HepG2 (cell line): ENCODE data around the gene IL10. TPM values are rescaled to one million over a fixed set of nuclear protein-coding genes. Genes with fewer than 3 reads are reported as not detected.

ENCODE experiments used
- ATAC-seq: fragments of 200-7000 bp; cut with Tn5 transposase; 3 replicates; pipeline ENCODE4 v1.9.1; 2020; ENCODE audit warnings: mild to moderate bottlenecking, moderate library complexity
- BruUV-seq: library from RNA; stranded (reverse); fragments of 400-500 nt; replicated peaks from 2 replicates; lab custom pipeline; 2021; lab: Mats Ljungman, UMichigan
- CTCF ChIA-PET: fragments of 300-600 bp; formaldehyde crosslinking; extraction: SDS; loops from one replicate; lab custom pipeline; 2021; ENCODE audit warnings: low total read pairs, inconsistent platforms, low intra/inter-chr PET ratio; lab: Yijun Ruan, JAX
- POLR2A ChIA-PET: fragments of 350-600 bp; sonication (Branson Sonifier 250); formaldehyde crosslinking; loops from one replicate; lab custom pipeline; 2020; ENCODE audit warnings: antibody characterized with exemption, inconsistent platforms; lab: Yijun Ruan, JAX
- DNase-seq: peaks from one replicate; pipeline ENCODE4 v3.0.0-alpha.2; 2015; ENCODE audit warnings: low spot score
- FAIRE-seq: peaks from 3 replicates; lab custom pipeline; 2011; peaks lifted over from hg19 to GRCh38; lab: Jason Lieb, UNC
- H2AFZ ChIP-seq: one replicate; pipeline ENCODE4 v1.6.1; 2011; ENCODE audit warnings: low read length, inconsistent platforms
- H3K27ac ChIP-seq: fragments of 300-600 bp; 3 replicates; pipeline ENCODE4 v1.8.0; 2011; ENCODE audit warnings: mixed run types, mild to moderate bottlenecking, mixed read lengths, low read length, inconsistent platforms; ENCODE audit not compliant: insufficient read depth; ENCODE audit errors: extremely low read length
- H3K27me3 ChIP-seq, 2 experiments: fragments of 200-600 bp in 1 of 2; 2 replicates in 1 of 2; 3 replicates in 1 of 2; pipeline versions ENCODE4 v1.6.0 to v1.8.0; 2011; ENCODE audit warnings: low read length in 2 of 2, mild to moderate bottlenecking in 2 of 2, moderate library complexity in 2 of 2, inconsistent platforms in 1 of 2; ENCODE audit not compliant: insufficient read depth in 2 of 2, control insufficient read depth in 1 of 2
- H3K36me3 ChIP-seq, 2 experiments: fragments of 200-600 bp in 1 of 2; replicated peaks in 1 of 2; 2 replicates in 1 of 2; 3 replicates in 1 of 2; pipeline versions ENCODE4 v1.5.1 to v1.8.0; 2011; ENCODE audit warnings: low read length in 2 of 2, inconsistent platforms in 1 of 2; ENCODE audit not compliant: insufficient read depth in 2 of 2, control insufficient read depth in 1 of 2
- H3K4me1 ChIP-seq: 2 replicates; pipeline ENCODE4 v1.5.1; 2012; ENCODE audit warnings: low read length, inconsistent platforms; ENCODE audit not compliant: insufficient read depth
- H3K4me2 ChIP-seq: 2 replicates; pipeline ENCODE4 v1.6.0; 2011; ENCODE audit warnings: low read depth, low read length, inconsistent platforms
- H3K4me3 ChIP-seq, 3 experiments: fragments of 200-600 bp in 1 of 3; sonication (generic), shearing (Covaris generic) in 1 of 3; replicated peaks in 1 of 3; 2 replicates each; pipeline ENCODE4 v1.5.1; 2011 to 2016; ENCODE audit warnings: low read length in 3 of 3, inconsistent platforms in 2 of 3, low read depth in 2 of 3, mild to moderate bottlenecking in 2 of 3, control low read depth in 1 of 3, mixed read lengths in 1 of 3; ENCODE audit not compliant: insufficient read depth in 1 of 3
- H3K79me2 ChIP-seq: one replicate; pipeline ENCODE4 v1.6.1; 2011; ENCODE audit warnings: low read length, inconsistent platforms; ENCODE audit not compliant: insufficient read depth
- H3K9ac ChIP-seq: 2 replicates; pipeline ENCODE4 v1.6.0; 2011; ENCODE audit warnings: mild to moderate bottlenecking, low read depth, low read length, inconsistent platforms; ENCODE audit not compliant: insufficient read depth
- H3K9me3 ChIP-seq: 2 replicates; pipeline ENCODE4 v1.5.1; 2012; ENCODE audit warnings: mild to moderate bottlenecking, low read length
- H4K20me1 ChIP-seq: 2 replicates; pipeline ENCODE4 v1.6.0; 2011; ENCODE audit warnings: inconsistent platforms, mild to moderate bottlenecking, low read length, moderate library complexity; ENCODE audit not compliant: insufficient read depth
- CEBPG ChIP-seq: IDR thresholded peaks from 2 replicates; pipeline ENCODE4 v1.6.1; 2016
- HNRNPL ChIP-seq: fragments of 200-400 bp; formaldehyde crosslinking; IDR thresholded peaks from 2 replicates; pipeline ENCODE4 v1.6.1; 2017; ENCODE audit warnings: mild to moderate bottlenecking, low read depth, low read length
- ISL2 ChIP-seq: sonication (generic); formaldehyde crosslinking; IDR thresholded peaks from 2 replicates; pipeline ENCODE4 v1.5.0; 2020; ENCODE audit warnings: missing genetic modification reagents
- RFX1 ChIP-seq: fragments of 450-650 bp; IDR thresholded peaks from 2 replicates; pipeline ENCODE4 v1.6.1; 2017
- STAG1 ChIP-seq: sonication (generic); formaldehyde crosslinking; IDR thresholded peaks from 2 replicates; pipeline ENCODE4 v1.4.0; 2020; ENCODE audit warnings: missing genetic modification reagents
- SUZ12 ChIP-seq: fragments of 150-350 bp; IDR thresholded peaks from 2 replicates; pipeline ENCODE4 v1.6.1; 2014; ENCODE audit warnings: low read depth, low read length
- ZNF644 ChIP-seq: IDR thresholded peaks from 2 replicates; pipeline ENCODE4 v1.6.1; 2016; ENCODE audit warnings: low read depth
- WGBS: methylation state at CpG from one replicate; pipeline ENCODE4 v1.1.6; 2017; ENCODE audit warnings: low lambda C conversion rate; 5-methylcytosine and 5-hydroxymethylcytosine counted together
- in situ Hi-C: cut with HindIII; loops from 2 replicates; pipeline ENCODE4 v1.10.0; 2017; ENCODE audit warnings: low pct_unique_long_range_greater_than_20kb; ENCODE audit not compliant: extremely low pct_ligation_motif_present
- intact Hi-C: fragments of 100-400 bp; cut with micrococcal nuclease; formaldehyde crosslinking; loops from one replicate; pipeline ENCODE4 v1.10.0; 2022; ENCODE audit not compliant: unreplicated experiment
- polyA plus RNA-seq, 8 experiments: library from polyadenylated mRNA; depleted of rRNA in 3 of 8; stranded (reverse) in 7 of 8; unstranded in 1 of 8; fragments of >200 nt; fragmentation: Illumina TruSeq in 4 of 8; extraction: Trizol in 4 of 8; gene quantifications; 2 replicates each; pipeline versions ENCODE4 v1.2.1 to v1.2.3, GENCODE V29; 2011 to 2016; ENCODE audit warnings: low read depth in 4 of 8, missing spikeins in 1 of 8, mixed read lengths in 1 of 8; ENCODE audit not compliant: insufficient read depth in 1 of 8
- total RNA-seq, 5 experiments: library from RNA; depleted of rRNA; stranded (reverse); fragments of >200 nt; fragmentation: Illumina TruSeq; extraction: Trizol; gene quantifications; 2 replicates each; pipeline ENCODE4 v1.2.3, GENCODE V29; 2016; ENCODE audit warnings: low read depth in 1 of 5
- TF ChIP-seq, protein P1 (sequence below): sonication (generic); formaldehyde crosslinking; IDR thresholded peaks from 2 replicates; pipeline ENCODE4 v1.4.0; 2020; ENCODE audit warnings: missing genetic modification reagents
- TF ChIP-seq, protein P2 (sequence below): sonication (generic); formaldehyde crosslinking; IDR thresholded peaks from 2 replicates; pipeline ENCODE4 v1.5.0; 2020; ENCODE audit warnings: mild to moderate bottlenecking, missing genetic modification reagents, moderate library complexity

Gene IL10
- total and polyA plus RNA-seq, 2 of the 13 experiments (the other 11 are each of a cell fraction or from before 2014, with no cell fraction given) = not detected

DNA sequence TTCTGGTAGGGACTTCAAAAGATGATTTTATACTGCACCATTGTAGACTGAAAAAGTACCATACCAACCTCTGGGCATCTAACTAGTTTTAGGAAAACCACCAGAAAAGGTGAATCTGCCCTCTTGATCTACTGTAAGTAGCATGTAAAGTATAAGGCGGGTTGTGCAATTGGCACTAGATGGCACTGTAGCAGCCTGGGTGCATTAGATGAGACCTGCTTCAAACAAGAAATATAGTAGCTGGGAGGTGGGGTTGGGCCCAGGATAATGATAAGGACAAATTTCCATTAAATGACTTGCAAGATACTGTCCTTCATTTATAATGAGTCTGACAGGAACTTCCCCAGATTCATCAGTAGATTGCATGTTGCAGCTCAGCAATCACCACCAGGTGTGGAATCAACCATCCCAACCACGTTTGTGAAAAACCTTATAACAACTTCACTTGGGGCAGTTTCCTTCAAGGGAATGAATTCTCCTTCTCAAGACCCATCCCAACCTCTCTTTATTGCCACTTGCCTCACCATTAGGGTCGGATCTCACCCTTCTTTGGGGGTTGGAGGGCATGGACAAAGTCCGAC, 37.3 kb upstream of the IL10 start:
- no peak for FAIRE-seq
- intact Hi-C loops = loop anchor here (1.0 to 5.0 kb wide), 2 partner anchors 103 to 173 kb away; no protein-coding TSS in a partner anchor
- Histone ChIP-seq H3K36me3 (no peaks in the 10 kb centered on the region), H3K9ac (no peak overlapping the region), H2AFZ (no peak overlapping the region), H3K9me3 (peaks cover 15% of the 10 kb centered on the region), H3K4me3 (no peak overlapping the region), H3K4me1 (no peaks in the 10 kb centered on the region), H3K4me2 (no peak overlapping the region), H3K27me3 (0 out of 5 replicates have a peak, but pooled peaks cover 0 to 4% of the 10 kb centered on the region in 2 experiments), H3K27ac (no peak overlapping the region), H4K20me1 (no peaks in the 10 kb centered on the region), H3K79me2 (no peaks in the 10 kb centered on the region)
- CTCF ChIA-PET = interaction anchor here (1.3 kb wide), 1 partner anchor 103 kb away, joined by 3 read pairs; no protein-coding TSS in a partner anchor
- TF ChIP-seq, protein P1, sequence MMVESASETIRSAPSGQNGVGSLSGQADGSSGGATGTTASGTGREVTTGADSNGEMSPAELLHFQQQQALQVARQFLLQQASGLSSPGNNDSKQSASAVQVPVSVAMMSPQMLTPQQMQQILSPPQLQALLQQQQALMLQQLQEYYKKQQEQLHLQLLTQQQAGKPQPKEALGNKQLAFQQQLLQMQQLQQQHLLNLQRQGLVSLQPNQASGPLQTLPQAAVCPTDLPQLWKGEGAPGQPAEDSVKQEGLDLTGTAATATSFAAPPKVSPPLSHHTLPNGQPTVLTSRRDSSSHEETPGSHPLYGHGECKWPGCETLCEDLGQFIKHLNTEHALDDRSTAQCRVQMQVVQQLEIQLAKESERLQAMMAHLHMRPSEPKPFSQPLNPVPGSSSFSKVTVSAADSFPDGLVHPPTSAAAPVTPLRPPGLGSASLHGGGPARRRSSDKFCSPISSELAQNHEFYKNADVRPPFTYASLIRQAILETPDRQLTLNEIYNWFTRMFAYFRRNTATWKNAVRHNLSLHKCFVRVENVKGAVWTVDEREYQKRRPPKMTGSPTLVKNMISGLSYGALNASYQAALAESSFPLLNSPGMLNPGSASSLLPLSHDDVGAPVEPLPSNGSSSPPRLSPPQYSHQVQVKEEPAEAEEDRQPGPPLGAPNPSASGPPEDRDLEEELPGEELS (CRISPR knock-in tag) = no peak
- TF ChIP-seq, protein P2, sequence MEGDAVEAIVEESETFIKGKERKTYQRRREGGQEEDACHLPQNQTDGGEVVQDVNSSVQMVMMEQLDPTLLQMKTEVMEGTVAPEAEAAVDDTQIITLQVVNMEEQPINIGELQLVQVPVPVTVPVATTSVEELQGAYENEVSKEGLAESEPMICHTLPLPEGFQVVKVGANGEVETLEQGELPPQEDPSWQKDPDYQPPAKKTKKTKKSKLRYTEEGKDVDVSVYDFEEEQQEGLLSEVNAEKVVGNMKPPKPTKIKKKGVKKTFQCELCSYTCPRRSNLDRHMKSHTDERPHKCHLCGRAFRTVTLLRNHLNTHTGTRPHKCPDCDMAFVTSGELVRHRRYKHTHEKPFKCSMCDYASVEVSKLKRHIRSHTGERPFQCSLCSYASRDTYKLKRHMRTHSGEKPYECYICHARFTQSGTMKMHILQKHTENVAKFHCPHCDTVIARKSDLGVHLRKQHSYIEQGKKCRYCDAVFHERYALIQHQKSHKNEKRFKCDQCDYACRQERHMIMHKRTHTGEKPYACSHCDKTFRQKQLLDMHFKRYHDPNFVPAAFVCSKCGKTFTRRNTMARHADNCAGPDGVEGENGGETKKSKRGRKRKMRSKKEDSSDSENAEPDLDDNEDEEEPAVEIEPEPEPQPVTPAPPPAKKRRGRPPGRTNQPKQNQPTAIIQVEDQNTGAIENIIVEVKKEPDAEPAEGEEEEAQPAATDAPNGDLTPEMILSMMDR = peak; percentile 47
- TF ChIP-seq SUZ12 (no peak), CEBPG (CRISPR knock-in tag) (peak; percentile 53), ZNF644 (CRISPR knock-in tag) (no peak), ISL2 (CRISPR knock-in tag) (no peak), RFX1 (no peak), HNRNPL (no peak), STAG1 (CRISPR knock-in tag) (peak; percentile 11; the same call in 1 of the 2 replicates)
- BruUV-seq = no TSS peak
- 12% methylated on average over 4 of the region's 4 CpGs for WGBS
- ATAC-seq = peak; percentile 42; the same call in 1 of the 3 replicates
- in situ Hi-C loops = no loop called here
- POLR2A ChIA-PET = no interaction called here
- DNase-seq = peak; percentile 10
